ENCODE data around the gene STXBP6. TPM values are rescaled to one million over a fixed set of nuclear protein-coding genes. Genes with fewer than 3 reads are reported as not detected.

Gene STXBP6
- total RNA-seq, 1 experiment from 2014 or later: not detected

DNA sequence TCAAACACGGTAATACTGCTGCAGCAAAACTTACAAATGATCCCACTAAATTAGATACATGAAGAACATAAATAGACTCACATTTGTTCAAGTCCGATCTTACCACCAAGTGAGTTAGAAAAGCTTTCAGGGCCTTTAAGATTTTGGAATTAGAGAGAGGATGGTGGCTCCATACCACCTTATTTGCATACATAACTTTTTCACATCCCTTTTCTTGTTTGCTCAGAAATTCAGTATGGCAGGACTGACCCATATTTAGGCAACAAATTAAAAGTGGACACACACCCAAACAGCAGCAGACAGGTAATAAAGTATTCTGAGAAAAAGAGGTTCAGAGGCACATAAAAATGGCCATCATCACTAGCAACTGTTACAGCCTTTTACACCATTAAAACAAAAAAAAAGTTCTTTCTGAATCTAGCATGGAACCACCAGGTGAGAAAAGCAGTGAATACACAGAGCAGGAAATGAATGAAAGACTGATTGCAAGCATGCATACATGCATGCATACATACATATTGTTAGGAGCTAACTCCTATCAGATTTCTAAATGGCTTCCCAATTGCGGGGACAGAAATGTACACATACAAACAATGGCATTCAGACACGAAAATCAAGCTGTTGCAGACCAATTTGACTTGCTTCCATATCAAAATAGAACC, 23.3 kb downstream of the STXBP6 start:
- no peak for DNase-seq (ENCODE audit: low read depth, low spot score)
- no peak overlapping the region for H3K27ac ChIP-seq (ENCODE audit: low read length)
- POLR2A ChIA-PET: no interaction called here
- H3K4me3 ChIP-seq (ENCODE audit: low read depth in 2 of 2, low read length in 2 of 2): no peak overlapping the region
- BruUV-seq (replicated peaks): no TSS peak
- CTCF ChIA-PET: no interaction called here
- ATAC-seq: no peak
- H3K36me3 ChIP-seq (ENCODE audit: control insufficient read depth, insufficient read depth, low read length): no peaks in the 10 kb centered on the region
- no peaks in the 10 kb centered on the region for H3K4me1 ChIP-seq (ENCODE audit: control insufficient read depth, insufficient read depth, low read length)
- intact Hi-C loops (cut with micrococcal nuclease; ENCODE audit: unreplicated experiment) (no loop called here), in situ Hi-C loops (cut with HindIII; ENCODE audit: low pct_unique_long_range_greater_than_20kb, low sequenced_read_pairs) (no loop called here)
- TF ChIP-seq CTCF (IDR thresholded peaks at IDR 0.05) (no peak), SIN3A (IDR thresholded peaks at IDR 0.05; ENCODE audit: borderline replicate concordance, insufficient read depth, low read depth, low read length) (no peak), TCF7L2 (IDR thresholded peaks at IDR 0.05; ENCODE audit: low read depth, low read length) (no peak), POLR2AphosphoS5 (IDR thresholded peaks at IDR 0.05; ENCODE audit: low read depth, low read length) (no peak)
- TF ChIP-seq, protein P1, sequence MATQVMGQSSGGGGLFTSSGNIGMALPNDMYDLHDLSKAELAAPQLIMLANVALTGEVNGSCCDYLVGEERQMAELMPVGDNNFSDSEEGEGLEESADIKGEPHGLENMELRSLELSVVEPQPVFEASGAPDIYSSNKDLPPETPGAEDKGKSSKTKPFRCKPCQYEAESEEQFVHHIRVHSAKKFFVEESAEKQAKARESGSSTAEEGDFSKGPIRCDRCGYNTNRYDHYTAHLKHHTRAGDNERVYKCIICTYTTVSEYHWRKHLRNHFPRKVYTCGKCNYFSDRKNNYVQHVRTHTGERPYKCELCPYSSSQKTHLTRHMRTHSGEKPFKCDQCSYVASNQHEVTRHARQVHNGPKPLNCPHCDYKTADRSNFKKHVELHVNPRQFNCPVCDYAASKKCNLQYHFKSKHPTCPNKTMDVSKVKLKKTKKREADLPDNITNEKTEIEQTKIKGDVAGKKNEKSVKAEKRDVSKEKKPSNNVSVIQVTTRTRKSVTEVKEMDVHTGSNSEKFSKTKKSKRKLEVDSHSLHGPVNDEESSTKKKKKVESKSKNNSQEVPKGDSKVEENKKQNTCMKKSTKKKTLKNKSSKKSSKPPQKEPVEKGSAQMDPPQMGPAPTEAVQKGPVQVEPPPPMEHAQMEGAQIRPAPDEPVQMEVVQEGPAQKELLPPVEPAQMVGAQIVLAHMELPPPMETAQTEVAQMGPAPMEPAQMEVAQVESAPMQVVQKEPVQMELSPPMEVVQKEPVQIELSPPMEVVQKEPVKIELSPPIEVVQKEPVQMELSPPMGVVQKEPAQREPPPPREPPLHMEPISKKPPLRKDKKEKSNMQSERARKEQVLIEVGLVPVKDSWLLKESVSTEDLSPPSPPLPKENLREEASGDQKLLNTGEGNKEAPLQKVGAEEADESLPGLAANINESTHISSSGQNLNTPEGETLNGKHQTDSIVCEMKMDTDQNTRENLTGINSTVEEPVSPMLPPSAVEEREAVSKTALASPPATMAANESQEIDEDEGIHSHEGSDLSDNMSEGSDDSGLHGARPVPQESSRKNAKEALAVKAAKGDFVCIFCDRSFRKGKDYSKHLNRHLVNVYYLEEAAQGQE (IDR thresholded peaks at IDR 0.05; ENCODE audit: insufficient read depth in 1 of 2, low read depth in 2 of 2, low read length in 1 of 2): no peak
- no peaks in the 10 kb centered on the region for H3K9me3 ChIP-seq (ENCODE audit: control insufficient read depth, insufficient read depth, low read depth, low read length)
- no peaks in the 10 kb centered on the region for H3K27me3 ChIP-seq (ENCODE audit: control insufficient read depth, insufficient read depth, low read length)

GRCh38 chr14:25019892-25020291, 30.1 kb downstream of the STXBP6 start:
- no peak for DNase-seq (ENCODE audit: low read depth, low spot score)
- CTCF ChIA-PET: no interaction called here
- BruUV-seq (replicated peaks): no TSS peak
- in situ Hi-C loops (cut with HindIII; ENCODE audit: low pct_unique_long_range_greater_than_20kb, low sequenced_read_pairs) (no loop called here), intact Hi-C loops (cut with micrococcal nuclease; ENCODE audit: unreplicated experiment) (no loop called here)
- H3K36me3 ChIP-seq (ENCODE audit: control insufficient read depth, insufficient read depth, low read length): no peaks in the 10 kb centered on the region
- H3K4me1 ChIP-seq (ENCODE audit: control insufficient read depth, insufficient read depth, low read length): no peaks in the 10 kb centered on the region
- no peak for TF ChIP-seq CTCF (IDR thresholded peaks at IDR 0.05)
- no peak for TF ChIP-seq TCF7L2 (IDR thresholded peaks at IDR 0.05; ENCODE audit: low read depth, low read length)
- TF ChIP-seq SIN3A (IDR thresholded peaks at IDR 0.05; ENCODE audit: borderline replicate concordance, insufficient read depth, low read depth, low read length): no peak
- POLR2A ChIA-PET: interaction anchor here (0.6 kb wide), 1 partner anchor 20 kb away, joined by 4 read pairs; no protein-coding TSS in a partner anchor
- ATAC-seq: no peak
- no peaks in the 10 kb centered on the region for H3K9me3 ChIP-seq (ENCODE audit: control insufficient read depth, insufficient read depth, low read depth, low read length)
- no peak overlapping the region for H3K27ac ChIP-seq (ENCODE audit: low read length)
- no peaks in the 10 kb centered on the region for H3K27me3 ChIP-seq (ENCODE audit: control insufficient read depth, insufficient read depth, low read length)
- H3K4me3 ChIP-seq (ENCODE audit: low read depth in 2 of 2, low read length in 2 of 2): no peak overlapping the region
